AG04450 (cell line): ENCODE data around the gene TMEM131L. TPM values are rescaled to one million over a fixed set of nuclear protein-coding genes. Genes with fewer than 3 reads are reported as not detected.

ENCODE experiments used
- CTCF ChIA-PET: fragments of 300-600, 350-600 bp; formaldehyde crosslinking; extraction: SDS; loops from one replicate; lab custom pipeline; 2022; ENCODE audit warnings: antibody characterized with exemption, inconsistent platforms; lab: Charles Lee
- POLR2A ChIA-PET: fragments of 350-600 bp; formaldehyde crosslinking; extraction: SDS; loops from one replicate; lab custom pipeline; 2021; ENCODE audit warnings: antibody characterized with exemption, inconsistent platforms; lab: Yijun Ruan, JAX
- DNase-seq: peaks from one replicate; pipeline ENCODE4 v3.0.0-alpha.2; 2011; ENCODE audit warnings: low read depth, low spot score
- H3K27ac ChIP-seq: one replicate; pipeline ENCODE4 v1.5.1; 2012; ENCODE audit warnings: low read depth, low read length, control low read depth
- H3K27me3 ChIP-seq: one replicate; pipeline ENCODE4 v1.6.0; 2012; ENCODE audit warnings: low read length; ENCODE audit not compliant: control insufficient read depth, insufficient read depth
- H3K4me3 ChIP-seq: 2 replicates; pipeline ENCODE4 v1.5.1; 2011; ENCODE audit warnings: mild to moderate bottlenecking, low read depth, low read length, control low read depth
- H3K9me3 ChIP-seq: 2 replicates; pipeline ENCODE4 v1.5.1; 2012; ENCODE audit warnings: low read length; ENCODE audit not compliant: control insufficient read depth, insufficient read depth
- CTCF ChIP-seq: IDR thresholded peaks from 2 replicates; pipeline ENCODE4 v1.5.1; 2011; ENCODE audit warnings: low read depth, low read length, control low read depth, inconsistent platforms
- polyA plus RNA-seq: library from polyadenylated mRNA; depleted of rRNA; stranded (reverse); fragments of >200 nt; gene quantifications from 2 replicates; pipeline ENCODE4 v1.2.3, GENCODE V29; 2011

TMEM131L gene
- polyA plus RNA-seq, 1 experiment, result 15.5 TPM

- Histone ChIP-seq H3K27ac (no peak overlapping the region), H3K27me3 (no peaks in the 10 kb centered on the region), H3K9me3 (no peaks in the 10 kb centered on the region), H3K4me3 (no peak overlapping the region)
- no peak for DNase-seq
- CTCF ChIA-PET, result no interaction called here
- TF ChIP-seq CTCF, result no peak
- POLR2A ChIA-PET, result interaction anchor here (0.6 kb wide), 1 partner anchor 16 kb away, joined by 3 read pairs; no protein-coding TSS in a partner anchor
Measured at GRCh38 chr4:153514688-153515426, 48.7 kb downstream of the TMEM131L start.

GRCh38 chr4:153517159-153517558 is 51.0 kb downstream of the TMEM131L start:
- H3K4me3 ChIP-seq, result no peak overlapping the region
- no peak for DNase-seq
- TF ChIP-seq CTCF, result no peak
- ChIA-PET POLR2A (no interaction called here), CTCF (no interaction called here)
- H3K9me3 ChIP-seq, result no peaks in the 10 kb centered on the region
- no peak overlapping the region for H3K27ac ChIP-seq
- no peaks in the 10 kb centered on the region for H3K27me3 ChIP-seq

DNA sequence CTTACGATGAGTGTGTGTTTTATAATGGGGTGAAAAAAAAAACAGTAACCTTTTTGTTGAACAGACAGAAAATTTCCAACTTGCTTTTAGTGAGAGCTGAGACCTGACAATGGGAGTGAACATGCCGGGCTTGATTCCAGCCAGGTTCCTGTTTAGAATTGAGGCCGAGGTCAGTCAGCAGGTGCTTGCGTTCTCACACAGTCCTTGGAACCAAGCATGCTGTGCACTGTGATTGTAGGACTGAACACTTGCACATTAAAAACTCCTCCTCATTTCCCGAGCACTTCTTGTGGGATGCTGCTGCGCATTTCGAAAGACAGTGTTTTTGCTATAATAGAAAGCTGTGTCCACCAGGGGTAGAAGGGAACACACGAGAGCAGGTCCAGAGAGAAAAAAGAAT is 51.8 kb downstream of the TMEM131L start:
- Histone ChIP-seq H3K9me3 (no peaks in the 10 kb centered on the region), H3K4me3 (no peak overlapping the region), H3K27me3 (no peaks in the 10 kb centered on the region), H3K27ac (no peak overlapping the region)
- ChIA-PET POLR2A (no interaction called here), CTCF (no interaction called here)
- peak; percentile 27; the same call in 1 of the 2 replicates for TF ChIP-seq CTCF
- no peak for DNase-seq

DNA sequence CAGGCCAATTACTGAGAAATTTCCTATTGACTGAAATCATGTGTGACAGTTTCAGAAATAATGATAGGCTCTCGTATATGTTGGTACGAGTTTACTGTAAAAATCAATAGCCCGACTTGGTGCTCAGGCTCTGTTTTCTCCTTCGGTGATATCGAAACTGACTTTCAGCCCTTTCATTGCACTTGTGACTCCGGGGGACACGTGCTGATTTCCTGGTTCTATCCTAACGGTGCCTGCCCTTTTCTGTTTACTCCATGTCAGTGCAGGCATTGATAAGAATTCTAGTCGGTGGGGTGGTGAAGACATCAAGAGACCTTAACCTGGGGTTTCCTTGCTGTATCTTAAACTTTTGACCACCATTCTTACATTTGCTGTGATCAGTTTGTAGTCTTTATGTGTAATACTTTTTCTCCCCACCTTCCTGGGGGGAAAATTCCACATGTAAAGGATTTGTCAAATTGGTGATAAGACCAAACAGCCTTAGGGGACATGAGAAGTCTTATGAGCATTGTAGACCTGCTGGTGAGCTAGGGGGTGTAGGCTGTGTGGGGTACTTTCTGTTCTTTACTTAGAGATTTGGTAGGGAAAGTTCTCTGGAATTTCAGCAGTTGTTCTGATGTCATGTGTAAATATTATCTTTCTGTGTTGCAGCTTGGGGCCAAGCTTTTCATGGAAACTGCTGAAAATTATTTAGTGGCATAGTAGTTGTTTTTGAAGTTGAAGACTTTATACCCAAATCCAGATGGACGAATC is 52.7 kb downstream of the TMEM131L start:
- no peak for TF ChIP-seq CTCF
- CTCF ChIA-PET, result interaction anchor here (1.2 kb wide), 1 partner anchor 12 kb away, joined by 4 read pairs; no protein-coding TSS in a partner anchor
- Histone ChIP-seq H3K27ac (no peak overlapping the region), H3K4me3 (peak overlapping the region; percentile 5; the same call in 1 of the 2 replicates), H3K27me3 (no peaks in the 10 kb centered on the region), H3K9me3 (no peaks in the 10 kb centered on the region)
- no peak for DNase-seq
- POLR2A ChIA-PET, result interaction anchor here (0.7 kb wide), 1 partner anchor 20 kb away, joined by 4 read pairs; no protein-coding TSS in a partner anchor

DNA sequence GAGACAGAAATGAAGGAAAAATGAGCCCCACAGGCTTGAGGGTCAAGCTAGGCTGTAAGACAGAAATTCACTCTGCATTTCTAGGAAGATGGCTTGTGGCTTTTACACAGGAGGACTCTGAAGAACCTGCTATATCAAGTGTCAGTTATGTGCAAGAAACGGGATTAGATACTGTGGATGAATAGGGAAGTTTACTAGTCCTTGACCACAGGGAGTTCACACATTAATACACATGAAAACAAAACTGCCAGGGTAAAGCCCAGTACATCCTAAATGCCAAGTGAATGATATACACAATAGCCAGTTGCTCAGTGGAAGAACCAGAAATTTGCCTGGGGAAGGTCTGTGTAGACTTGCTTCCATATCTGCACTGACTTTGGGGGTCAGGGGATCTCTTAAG is 53.5 kb downstream of the TMEM131L start:
- no peak overlapping the region for H3K27ac ChIP-seq
- DNase-seq, result no peak
- TF ChIP-seq CTCF, result no peak
- no peaks in the 10 kb centered on the region for H3K9me3 ChIP-seq
- ChIA-PET CTCF (interaction anchor here (1.2 to 1.4 kb wide), 2 partner anchors 11 to 55 kb away, joined by 3 to 4 read pairs; no protein-coding TSS in a partner anchor), POLR2A (no interaction called here)
- no peak overlapping the region for H3K4me3 ChIP-seq
- no peaks in the 10 kb centered on the region for H3K27me3 ChIP-seq
